ENCODE data around the gene IFITM10. TPM values are rescaled to one million over a fixed set of nuclear protein-coding genes. Genes with fewer than 3 reads are reported as not detected.
A peak's percentile ranks its signal among the peaks of the same experiment; 100 is the strongest.
"Not testable (repeated sequence)": the region's sequence is repeated elsewhere in the genome, so short reads cannot be mapped to it uniquely, and the experiment has no call there.

The IFITM10 gene
- total RNA-seq, 1 donor from 2014 or later, result 0.34 TPM

- H3K4me1 Mint-ChIP-seq (ENCODE audit: low read depth), result peaks cover 16% of the 10 kb centered on the region
- no peak overlapping the region for H3K4me3 Mint-ChIP-seq (ENCODE audit: low read depth)
- H3K27ac Mint-ChIP-seq, result no peak overlapping the region
- no peaks in the 10 kb centered on the region for H3K9me3 Mint-ChIP-seq
- intact Hi-C loops (cut with micrococcal nuclease), result no loop called here
- H3K36me3 Mint-ChIP-seq (ENCODE audit: low read depth), result no peaks in the 10 kb centered on the region
- DNase-seq (ENCODE audit: low spot score), result no peak
- H3K27me3 Mint-ChIP-seq (ENCODE audit: low read depth), result no peaks in the 10 kb centered on the region
Observed at GRCh38 chr11:1773131-1773993, 23.0 kb upstream of the IFITM10 start.

GRCh38 chr11:1772270-1773130 lies 22.1 kb upstream of the IFITM10 start:
- Mint-ChIP-seq H3K9me3 (no peaks in the 10 kb centered on the region), H3K27ac (peak overlapping the region; percentile 73), H3K36me3 (ENCODE audit: low read depth) (no peaks in the 10 kb centered on the region), H3K27me3 (ENCODE audit: low read depth) (no peaks in the 10 kb centered on the region), H3K4me1 (ENCODE audit: low read depth) (peaks cover 16% of the 10 kb centered on the region), H3K4me3 (ENCODE audit: low read depth) (peak overlapping the region; percentile 31)
- peak; percentile 46 for DNase-seq (ENCODE audit: low spot score)
- intact Hi-C loops (cut with micrococcal nuclease), result no loop called here

- Mint-ChIP-seq H3K36me3 (ENCODE audit: low read depth) (no peaks in the 10 kb centered on the region), H3K4me3 (ENCODE audit: low read depth) (no peak overlapping the region), H3K9me3 (no peaks in the 10 kb centered on the region), H3K27me3 (ENCODE audit: low read depth) (no peaks in the 10 kb centered on the region), H3K27ac (peak overlapping the region; percentile 73), H3K4me1 (ENCODE audit: low read depth) (peaks cover 16% of the 10 kb centered on the region)
- intact Hi-C loops (cut with micrococcal nuclease), result no loop called here
- no peak for DNase-seq (ENCODE audit: low spot score)
Observed at GRCh38 chr11:1771700-1772099, 21.3 kb upstream of the IFITM10 start.

GRCh38 chr11:1771273-1771672 lies 20.9 kb upstream of the IFITM10 start:
- Mint-ChIP-seq H3K4me3 (ENCODE audit: low read depth) (no peak overlapping the region), H3K27me3 (ENCODE audit: low read depth) (no peaks in the 10 kb centered on the region), H3K4me1 (ENCODE audit: low read depth) (peaks cover 16% of the 10 kb centered on the region), H3K36me3 (ENCODE audit: low read depth) (no peaks in the 10 kb centered on the region), H3K27ac (no peak overlapping the region), H3K9me3 (no peaks in the 10 kb centered on the region)
- intact Hi-C loops (cut with micrococcal nuclease), result no loop called here
- DNase-seq (ENCODE audit: low spot score), result no peak

- DNase-seq (ENCODE audit: low spot score), result no peak
- intact Hi-C loops (cut with micrococcal nuclease), result no loop called here
- H3K27me3 Mint-ChIP-seq (ENCODE audit: low read depth), result no peaks in the 10 kb centered on the region
- no peak overlapping the region for H3K27ac Mint-ChIP-seq
- no peak overlapping the region for H3K4me3 Mint-ChIP-seq (ENCODE audit: low read depth)
- H3K9me3 Mint-ChIP-seq, result no peaks in the 10 kb centered on the region
- no peaks in the 10 kb centered on the region for H3K36me3 Mint-ChIP-seq (ENCODE audit: low read depth)
- peaks cover 16% of the 10 kb centered on the region for H3K4me1 Mint-ChIP-seq (ENCODE audit: low read depth)
Observed at GRCh38 chr11:1770528-1770927, 20.1 kb upstream of the IFITM10 start.

- Mint-ChIP-seq H3K27me3 (ENCODE audit: low read depth) (no peaks in the 10 kb centered on the region), H3K4me3 (ENCODE audit: low read depth) (no peak overlapping the region), H3K9me3 (no peaks in the 10 kb centered on the region), H3K4me1 (ENCODE audit: low read depth) (peaks cover 16% of the 10 kb centered on the region), H3K36me3 (ENCODE audit: low read depth) (no peaks in the 10 kb centered on the region), H3K27ac (no peak overlapping the region)
- intact Hi-C loops (cut with micrococcal nuclease), result no loop called here
- DNase-seq (ENCODE audit: low spot score), result no peak
Observed at GRCh38 chr11:1770061-1770460, 19.7 kb upstream of the IFITM10 start.

GRCh38 chr11:1769304-1769936 lies 19.0 kb upstream of the IFITM10 start:
- not testable (repeated sequence) for H3K9me3 Mint-ChIP-seq; DNase-seq (ENCODE audit: low spot score)

GRCh38 chr11:1768141-1768469 lies 17.7 kb upstream of the IFITM10 start:
- no peak for DNase-seq (ENCODE audit: low spot score)
- H3K36me3 Mint-ChIP-seq (ENCODE audit: low read depth), result no peaks in the 10 kb centered on the region
- no peak overlapping the region for H3K27ac Mint-ChIP-seq
- H3K4me3 Mint-ChIP-seq (ENCODE audit: low read depth), result no peak overlapping the region
- H3K9me3 Mint-ChIP-seq, result no peaks in the 10 kb centered on the region
- peaks cover 16% of the 10 kb centered on the region for H3K4me1 Mint-ChIP-seq (ENCODE audit: low read depth)
- no peaks in the 10 kb centered on the region for H3K27me3 Mint-ChIP-seq (ENCODE audit: low read depth)
- intact Hi-C loops (cut with micrococcal nuclease), result no loop called here

More at GRCh38 chr11:1769304-1769936, 19.0 kb upstream of the IFITM10 start:
- H3K36me3 Mint-ChIP-seq (ENCODE audit: low read depth); H3K27ac Mint-ChIP-seq; H3K4me3 Mint-ChIP-seq (ENCODE audit: low read depth); intact Hi-C loops (cut with micrococcal nuclease); H3K27me3 Mint-ChIP-seq (ENCODE audit: low read depth): not testable (repeated sequence)
- H3K4me1 Mint-ChIP-seq (ENCODE audit: low read depth), result peaks cover 17% of the 10 kb centered on the region

GRCh38 chr11:1767399-1768140 lies 17.2 kb upstream of the IFITM10 start:
- peaks cover 15% of the 10 kb centered on the region for H3K4me1 Mint-ChIP-seq (ENCODE audit: low read depth)
- no peak for DNase-seq (ENCODE audit: low spot score)
- H3K4me3 Mint-ChIP-seq (ENCODE audit: low read depth), result no peak overlapping the region
- H3K27ac Mint-ChIP-seq, result no peak overlapping the region
- H3K36me3 Mint-ChIP-seq (ENCODE audit: low read depth), result no peaks in the 10 kb centered on the region
- intact Hi-C loops (cut with micrococcal nuclease), result no loop called here
- H3K27me3 Mint-ChIP-seq (ENCODE audit: low read depth), result no peaks in the 10 kb centered on the region
- H3K9me3 Mint-ChIP-seq, result no peaks in the 10 kb centered on the region

GRCh38 chr11:1766719-1767398 lies 16.5 kb upstream of the IFITM10 start:
- H3K9me3 Mint-ChIP-seq, result no peaks in the 10 kb centered on the region
- H3K27ac Mint-ChIP-seq, result no peak overlapping the region
- intact Hi-C loops (cut with micrococcal nuclease), result no loop called here
- no peak for DNase-seq (ENCODE audit: low spot score)
- peaks cover 10% of the 10 kb centered on the region for H3K4me1 Mint-ChIP-seq (ENCODE audit: low read depth)
- no peaks in the 10 kb centered on the region for H3K27me3 Mint-ChIP-seq (ENCODE audit: low read depth)
- no peak overlapping the region for H3K4me3 Mint-ChIP-seq (ENCODE audit: low read depth)
- no peaks in the 10 kb centered on the region for H3K36me3 Mint-ChIP-seq (ENCODE audit: low read depth)

- H3K27me3 Mint-ChIP-seq (ENCODE audit: low read depth), result no peaks in the 10 kb centered on the region
- intact Hi-C loops (cut with micrococcal nuclease), result no loop called here
- peaks cover 8% of the 10 kb centered on the region for H3K4me1 Mint-ChIP-seq (ENCODE audit: low read depth)
- no peak overlapping the region for H3K27ac Mint-ChIP-seq
- DNase-seq (ENCODE audit: low spot score), result no peak
- H3K4me3 Mint-ChIP-seq (ENCODE audit: low read depth), result no peak overlapping the region
- H3K9me3 Mint-ChIP-seq, result no peaks in the 10 kb centered on the region
- peaks cover 2% of the 10 kb centered on the region for H3K36me3 Mint-ChIP-seq (ENCODE audit: low read depth)
Observed at GRCh38 chr11:1765871-1766718, 15.7 kb upstream of the IFITM10 start.

All from activated T-helper 2 cell treated with anti-CD3 and anti-CD28 coated beads, Interferon-gamma antibody, Interleukin-2, Interleukin-4, amounts not matched to agents 10 μg/mL and 5 μg/mL and 100 μg/mL, durations not matched to agents 14 hours and 24 hours and 36 hours (primary cell).